ENCODE data around the gene FIG4. TPM values are rescaled to one million over a fixed set of nuclear protein-coding genes. Genes with fewer than 3 reads are reported as not detected.
A peak's percentile ranks its signal among the peaks of the same experiment; 100 is the strongest.

Gene FIG4
- total RNA-seq, 1 experiment from 2014 or later = 15.7 TPM

- Histone ChIP-seq H3K79me2 (ENCODE audit: insufficient read depth, low read length) (no peaks in the 10 kb centered on the region), H3K4me1 (ENCODE audit: control insufficient read depth in 1 of 2, insufficient read depth in 2 of 2, low read length in 2 of 2) (peaks cover 0 to 12% of the 10 kb centered on the region in 2 experiments; a peak in 1 of 4 replicates), H3K36me3 (ENCODE audit: control insufficient read depth in 1 of 2, insufficient read depth in 2 of 2, low read length in 2 of 2) (no peaks in the 10 kb centered on the region), H3K9me2 (ENCODE audit: insufficient read depth) (no peaks in the 10 kb centered on the region), H3K4me2 (ENCODE audit: low read length) (no peak overlapping the region), H3K9me3 (ENCODE audit: control insufficient read depth in 1 of 2, insufficient read depth in 1 of 2, low read depth in 1 of 2, low read length in 2 of 2) (no peaks in the 10 kb centered on the region), H2AFZ (ENCODE audit: low read depth, low read length, poor library complexity, severe bottlenecking) (no peak overlapping the region), H3K4me3 (replicated peaks in 1 of 2; ENCODE audit: low read depth in 1 of 2, low read length in 2 of 2) (no peak overlapping the region), H3K27me3 (ENCODE audit: insufficient read depth, low read length) (no peaks in the 10 kb centered on the region), H3K9ac (ENCODE audit: low read length) (no peak overlapping the region), H4K20me1 (ENCODE audit: insufficient read depth) (no peaks in the 10 kb centered on the region), H3K27ac (ENCODE audit: low read depth, low read length) (no peak overlapping the region)
- intact Hi-C loops (cut with micrococcal nuclease) = loop anchor here (10.0 kb wide), 1 partner anchor 511 kb away; no protein-coding TSS in a partner anchor
- RAD21 ChIA-PET (ENCODE audit: low non-redundant PET in 1 of 2, low total read pairs in 2 of 2, uncharacterized antibody in 2 of 2, unreplicated experiment in 2 of 2) = no interaction called here
- CTCF ChIA-PET = no interaction called here
- POLR2A ChIA-PET = no interaction called here
- ATAC-seq (no peak), DNase-seq (ENCODE audit: low read depth, low spot score) (no peak)
- TF ChIP-seq ZNF274 (IDR thresholded peaks at IDR 0.05; ENCODE audit: low read depth, low read length) (no peak), EZH2 (IDR thresholded peaks at IDR 0.05) (no peak), RAD21 (IDR thresholded peaks at IDR 0.05; ENCODE audit: low read depth) (peak; percentile 27; the same call in 1 of the 2 replicates)
- TF ChIP-seq, protein P1, sequence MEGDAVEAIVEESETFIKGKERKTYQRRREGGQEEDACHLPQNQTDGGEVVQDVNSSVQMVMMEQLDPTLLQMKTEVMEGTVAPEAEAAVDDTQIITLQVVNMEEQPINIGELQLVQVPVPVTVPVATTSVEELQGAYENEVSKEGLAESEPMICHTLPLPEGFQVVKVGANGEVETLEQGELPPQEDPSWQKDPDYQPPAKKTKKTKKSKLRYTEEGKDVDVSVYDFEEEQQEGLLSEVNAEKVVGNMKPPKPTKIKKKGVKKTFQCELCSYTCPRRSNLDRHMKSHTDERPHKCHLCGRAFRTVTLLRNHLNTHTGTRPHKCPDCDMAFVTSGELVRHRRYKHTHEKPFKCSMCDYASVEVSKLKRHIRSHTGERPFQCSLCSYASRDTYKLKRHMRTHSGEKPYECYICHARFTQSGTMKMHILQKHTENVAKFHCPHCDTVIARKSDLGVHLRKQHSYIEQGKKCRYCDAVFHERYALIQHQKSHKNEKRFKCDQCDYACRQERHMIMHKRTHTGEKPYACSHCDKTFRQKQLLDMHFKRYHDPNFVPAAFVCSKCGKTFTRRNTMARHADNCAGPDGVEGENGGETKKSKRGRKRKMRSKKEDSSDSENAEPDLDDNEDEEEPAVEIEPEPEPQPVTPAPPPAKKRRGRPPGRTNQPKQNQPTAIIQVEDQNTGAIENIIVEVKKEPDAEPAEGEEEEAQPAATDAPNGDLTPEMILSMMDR (IDR thresholded peaks at IDR 0.05 in 2 of 3, conservative IDR thresholded peaks at IDR 0.05 in 1 of 3; ENCODE audit: borderline replicate concordance in 1 of 3, insufficient read depth in 1 of 3, low read depth in 2 of 3, low read length in 2 of 3) = peak; percentile 20 to 26 (median 24); a peak in 1 of 6 replicates
- BruUV-seq (replicated peaks) = no TSS peak
These were observed 4.4 kb downstream of the FIG4 start for GRCh38 chr6:109695468-109695867.

DNA sequence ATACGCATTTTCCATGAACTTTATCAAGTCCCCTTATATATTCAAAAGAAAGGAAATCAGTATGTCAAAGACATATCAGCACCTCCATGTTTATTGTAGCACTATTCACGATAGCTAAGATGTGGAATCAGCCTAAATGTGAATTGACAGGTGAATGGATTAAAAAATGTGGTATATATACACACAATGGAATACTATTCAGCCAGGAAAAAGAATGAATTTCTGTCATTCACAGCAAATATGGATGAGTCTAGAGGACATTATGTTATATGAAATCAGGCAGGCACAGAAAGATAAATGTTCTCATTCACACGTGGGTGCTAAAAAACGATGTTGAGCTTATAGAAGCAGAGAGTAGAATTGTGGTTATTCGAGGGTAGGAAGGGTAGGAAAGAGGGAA, 5.3 kb downstream of the FIG4 start:
- ChIA-PET RAD21 (ENCODE audit: low non-redundant PET in 1 of 2, low total read pairs in 2 of 2, uncharacterized antibody in 2 of 2, unreplicated experiment in 2 of 2) (no interaction called here), POLR2A (no interaction called here), CTCF (interaction anchor here (1.4 kb wide), 1 partner anchor 169 kb away, joined by 4 read pairs; no protein-coding TSS in a partner anchor)
- intact Hi-C loops (cut with micrococcal nuclease) = loop anchor here (10.0 kb wide), 1 partner anchor 512 kb away; no protein-coding TSS in a partner anchor
- Histone ChIP-seq H3K36me3 (ENCODE audit: control insufficient read depth in 1 of 2, insufficient read depth in 2 of 2, low read length in 2 of 2) (no peaks in the 10 kb centered on the region), H3K9me3 (ENCODE audit: control insufficient read depth in 1 of 2, insufficient read depth in 1 of 2, low read depth in 1 of 2, low read length in 2 of 2) (no peaks in the 10 kb centered on the region), H3K4me2 (ENCODE audit: low read length) (no peak overlapping the region), H3K4me3 (replicated peaks in 1 of 2; ENCODE audit: low read depth in 1 of 2, low read length in 2 of 2) (no peak overlapping the region), H3K4me1 (ENCODE audit: control insufficient read depth in 1 of 2, insufficient read depth in 2 of 2, low read length in 2 of 2) (peaks cover 0 to 8% of the 10 kb centered on the region in 2 experiments; a peak in 1 of 4 replicates), H2AFZ (ENCODE audit: low read depth, low read length, poor library complexity, severe bottlenecking) (no peak overlapping the region), H3K9ac (ENCODE audit: low read length) (no peak overlapping the region), H3K79me2 (ENCODE audit: insufficient read depth, low read length) (no peaks in the 10 kb centered on the region), H3K27ac (ENCODE audit: low read depth, low read length) (no peak overlapping the region), H3K27me3 (ENCODE audit: insufficient read depth, low read length) (no peaks in the 10 kb centered on the region), H4K20me1 (ENCODE audit: insufficient read depth) (no peaks in the 10 kb centered on the region), H3K9me2 (ENCODE audit: insufficient read depth) (no peaks in the 10 kb centered on the region)
- TF ChIP-seq EGR1 (IDR thresholded peaks at IDR 0.05; ENCODE audit: low read depth) = no peak
- no peak for DNase-seq (ENCODE audit: low read depth, low spot score)
- no peak for ATAC-seq
- BruUV-seq (replicated peaks) = no TSS peak

All from HCT116 (cell line).